ENCODE data around the gene SRRD. TPM values are rescaled to one million over a fixed set of nuclear protein-coding genes. Genes with fewer than 3 reads are reported as not detected.

Gene SRRD
- total RNA-seq, 3 donors from 2014 or later = 32.5 to 40.4 (median 40.2) TPM

DNA sequence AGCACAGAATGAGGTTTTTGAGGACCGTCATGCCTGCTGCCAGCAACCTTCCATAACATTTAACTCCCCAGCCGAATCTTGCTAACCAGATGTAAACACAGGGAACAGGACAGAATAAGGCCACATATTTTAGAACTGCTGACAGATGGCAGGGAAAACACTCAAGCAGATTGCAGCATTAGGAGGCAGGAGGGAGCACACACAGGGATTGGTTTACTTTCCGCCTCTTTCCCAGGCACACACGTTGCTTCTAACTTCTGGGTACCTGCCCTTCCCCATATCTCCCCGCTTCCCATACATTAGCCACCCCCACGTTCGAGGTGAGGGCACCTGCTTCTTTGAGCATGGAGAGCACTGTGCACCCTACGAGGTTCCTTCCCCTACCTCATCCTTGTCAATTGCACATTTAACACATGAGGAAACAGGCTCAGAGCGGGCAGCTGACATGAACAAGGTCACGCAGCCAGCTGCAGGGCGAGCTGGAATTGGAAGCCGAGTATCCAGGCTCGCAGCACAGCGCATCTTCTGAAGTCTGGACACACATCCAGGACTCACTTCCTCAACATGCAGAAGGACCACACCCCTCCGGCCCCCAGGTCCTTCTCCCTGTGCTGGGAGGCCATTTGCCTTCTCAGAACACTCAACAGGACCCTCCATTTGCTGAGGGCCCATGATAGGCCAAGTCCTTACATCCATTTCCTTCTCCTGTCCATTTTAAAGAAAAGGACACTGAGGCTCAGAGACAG is 35.9 kb upstream of the SRRD start:
- Mint-ChIP-seq H3K4me3 (no peak overlapping the region), H3K9me3 (no peaks in the 10 kb centered on the region), H3K36me3 (ENCODE audit: insufficient read depth) (peaks cover 16% of the 10 kb centered on the region), H3K4me1 (ENCODE audit: low read depth) (no peaks in the 10 kb centered on the region), H3K27me3 (ENCODE audit: low read depth) (no peaks in the 10 kb centered on the region)
- ATAC-seq = no peak
- no peak for DNase-seq

DNA sequence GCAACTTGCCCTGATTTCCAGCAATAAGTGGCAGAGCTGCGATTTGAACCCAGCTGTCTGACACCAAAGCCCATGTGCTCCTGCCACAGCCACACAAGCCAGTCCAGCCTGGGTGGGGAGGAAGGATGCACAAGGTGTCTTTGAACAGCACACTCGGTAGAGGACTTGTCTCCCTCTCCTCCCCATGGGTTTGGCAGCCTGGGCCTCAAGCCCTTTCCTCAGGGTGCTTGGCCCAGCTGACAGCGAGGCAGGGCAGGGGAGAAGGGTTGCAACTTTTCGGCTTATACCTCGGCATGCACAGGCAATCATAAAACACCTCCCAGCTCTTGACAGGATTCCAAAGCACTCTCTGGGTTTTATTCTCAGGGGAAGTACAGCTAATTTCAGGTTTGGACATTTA is 35.3 kb upstream of the SRRD start:
- ATAC-seq (no peak), DNase-seq (no peak)
- H3K27me3 Mint-ChIP-seq (ENCODE audit: low read depth) = no peaks in the 10 kb centered on the region
- no peaks in the 10 kb centered on the region for H3K4me1 Mint-ChIP-seq (ENCODE audit: low read depth)
- H3K4me3 Mint-ChIP-seq = no peak overlapping the region
- H3K9me3 Mint-ChIP-seq = no peaks in the 10 kb centered on the region
- H3K36me3 Mint-ChIP-seq (ENCODE audit: insufficient read depth) = peaks cover 16% of the 10 kb centered on the region

DNA sequence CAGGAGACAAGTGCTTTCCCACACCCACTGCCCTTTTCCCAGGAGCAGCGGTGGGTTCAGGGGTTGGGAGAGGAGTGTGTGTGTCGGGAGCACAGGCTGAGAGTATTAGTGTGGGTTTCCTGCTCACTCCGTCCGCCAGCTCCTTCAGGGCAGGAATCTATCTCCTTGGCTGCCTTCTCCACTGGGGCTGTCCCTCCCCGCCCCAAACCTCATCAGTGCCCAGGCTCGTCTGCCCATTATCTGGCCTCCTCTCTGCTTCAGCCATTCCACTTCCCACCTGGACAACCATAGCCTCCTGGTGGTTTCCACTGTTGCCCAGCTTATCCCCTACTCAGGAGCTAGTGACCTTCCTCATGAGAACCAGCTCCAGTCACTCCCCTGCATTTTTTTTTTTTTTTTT is 34.7 kb upstream of the SRRD start:
- H3K4me1 Mint-ChIP-seq (ENCODE audit: low read depth) = no peaks in the 10 kb centered on the region
- H3K27me3 Mint-ChIP-seq (ENCODE audit: low read depth) = no peaks in the 10 kb centered on the region
- peaks cover 15% of the 10 kb centered on the region for H3K36me3 Mint-ChIP-seq (ENCODE audit: insufficient read depth)
- ATAC-seq (no peak), DNase-seq (no peak)
- H3K9me3 Mint-ChIP-seq = no peaks in the 10 kb centered on the region
- no peak overlapping the region for H3K4me3 Mint-ChIP-seq

DNA sequence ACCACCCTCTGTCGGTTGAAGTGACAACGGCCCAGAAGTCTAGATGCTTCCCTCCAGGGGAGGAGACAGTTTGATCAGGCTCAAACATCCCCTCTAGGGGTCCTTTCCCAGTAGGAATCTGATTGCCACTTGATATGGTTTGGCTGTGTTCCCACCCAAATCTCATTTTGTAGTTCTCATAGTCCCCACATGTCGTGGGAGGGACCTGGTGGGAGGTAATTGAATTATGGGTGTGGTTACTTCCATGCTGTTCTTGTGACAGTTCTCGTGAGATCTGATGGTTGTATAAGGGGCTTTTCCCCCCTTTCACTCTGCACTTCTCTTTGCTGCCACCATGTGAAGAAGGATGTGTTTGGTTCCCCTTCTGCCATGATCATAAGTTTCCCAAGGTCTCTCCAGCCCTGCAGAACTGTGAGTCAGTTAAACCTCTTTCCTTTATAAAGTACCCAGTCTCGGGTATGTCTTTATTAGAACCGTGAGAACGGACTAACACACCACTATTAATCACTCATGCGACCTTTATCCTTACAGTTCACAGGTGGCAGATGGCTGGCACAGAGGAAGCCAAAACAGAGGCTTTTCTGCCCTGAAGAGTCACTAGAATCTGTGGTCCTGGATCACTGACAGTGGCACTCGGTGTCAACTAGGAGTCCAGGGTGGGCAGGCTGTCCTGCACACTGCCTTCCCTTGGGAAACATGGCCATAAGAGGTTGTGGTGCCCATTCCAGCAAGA is 33.1 kb upstream of the SRRD start:
- H3K27me3 Mint-ChIP-seq (ENCODE audit: low read depth) = no peaks in the 10 kb centered on the region
- no peak for ATAC-seq
- H3K36me3 Mint-ChIP-seq (ENCODE audit: insufficient read depth) = peaks cover 13% of the 10 kb centered on the region
- no peak for DNase-seq
- no peaks in the 10 kb centered on the region for H3K9me3 Mint-ChIP-seq
- H3K4me3 Mint-ChIP-seq = no peak overlapping the region
- H3K4me1 Mint-ChIP-seq (ENCODE audit: low read depth) = no peaks in the 10 kb centered on the region

DNA sequence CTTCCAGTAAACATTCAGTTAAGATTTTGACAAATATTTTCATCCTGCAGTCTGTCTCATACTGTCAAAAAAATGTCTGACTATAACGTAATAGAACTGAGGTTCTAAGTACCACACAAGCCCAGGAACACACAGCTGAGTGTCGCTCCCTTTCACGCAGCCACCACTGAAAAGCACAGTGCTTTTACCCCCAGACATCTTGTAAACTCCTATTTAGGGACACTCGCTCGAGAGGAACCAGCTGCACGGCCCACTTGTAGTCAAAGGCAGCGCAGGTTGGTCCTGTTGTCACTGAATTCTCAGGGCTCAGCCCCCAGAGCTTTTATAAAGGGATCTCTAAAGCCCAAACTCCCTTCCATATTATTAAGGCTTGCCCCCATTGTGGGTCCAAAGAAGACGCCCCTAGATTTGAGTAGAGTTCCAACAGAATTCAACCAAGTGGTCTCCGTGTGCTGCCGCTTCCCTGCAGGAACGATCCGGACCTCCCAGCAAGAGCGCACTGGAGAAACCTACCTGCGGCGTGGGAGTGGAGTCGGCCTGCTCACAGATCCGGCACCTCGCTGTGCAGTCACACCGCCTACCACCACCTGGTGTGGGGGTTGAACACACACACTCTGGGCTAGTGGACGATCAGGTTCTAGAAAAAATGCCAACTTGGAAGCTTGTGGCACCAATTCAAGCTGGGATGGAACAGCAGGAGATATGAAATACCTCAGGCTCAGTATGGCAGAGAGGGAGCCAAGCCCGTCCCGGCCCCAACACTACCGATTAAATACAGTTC is 31.3 kb upstream of the SRRD start:
- no peaks in the 10 kb centered on the region for H3K4me1 Mint-ChIP-seq (ENCODE audit: low read depth)
- no peak overlapping the region for H3K4me3 Mint-ChIP-seq
- no peak for ATAC-seq
- DNase-seq = no peak
- H3K36me3 Mint-ChIP-seq (ENCODE audit: insufficient read depth) = peaks cover 19% of the 10 kb centered on the region
- H3K9me3 Mint-ChIP-seq = no peaks in the 10 kb centered on the region
- H3K27me3 Mint-ChIP-seq (ENCODE audit: low read depth) = no peaks in the 10 kb centered on the region

DNA sequence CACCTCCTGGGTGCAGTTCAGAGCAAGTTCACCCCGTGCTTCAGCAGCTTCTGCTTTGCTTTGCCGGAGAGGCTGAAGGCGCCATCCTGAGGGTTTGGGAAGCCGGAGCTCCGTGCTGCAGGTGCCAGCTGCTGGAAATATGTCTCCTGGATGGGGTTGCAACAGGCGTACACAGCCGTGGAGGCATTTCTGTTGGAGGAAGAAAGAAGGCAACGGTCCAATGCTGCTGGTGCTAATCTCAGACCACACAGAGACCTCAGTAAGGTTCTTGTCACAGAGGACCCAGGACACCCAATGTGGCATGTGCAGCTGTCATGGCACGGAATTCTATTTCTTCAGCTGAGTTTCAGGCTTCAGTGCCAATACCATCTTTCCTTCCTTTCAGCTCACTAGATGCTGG is 30.5 kb upstream of the SRRD start:
- no peak overlapping the region for H3K4me3 Mint-ChIP-seq
- H3K27me3 Mint-ChIP-seq (ENCODE audit: low read depth) = no peaks in the 10 kb centered on the region
- H3K9me3 Mint-ChIP-seq = no peaks in the 10 kb centered on the region
- no peak for DNase-seq
- ATAC-seq = no peak
- no peaks in the 10 kb centered on the region for H3K4me1 Mint-ChIP-seq (ENCODE audit: low read depth)
- peaks cover 25% of the 10 kb centered on the region for H3K36me3 Mint-ChIP-seq (ENCODE audit: insufficient read depth)

DNA sequence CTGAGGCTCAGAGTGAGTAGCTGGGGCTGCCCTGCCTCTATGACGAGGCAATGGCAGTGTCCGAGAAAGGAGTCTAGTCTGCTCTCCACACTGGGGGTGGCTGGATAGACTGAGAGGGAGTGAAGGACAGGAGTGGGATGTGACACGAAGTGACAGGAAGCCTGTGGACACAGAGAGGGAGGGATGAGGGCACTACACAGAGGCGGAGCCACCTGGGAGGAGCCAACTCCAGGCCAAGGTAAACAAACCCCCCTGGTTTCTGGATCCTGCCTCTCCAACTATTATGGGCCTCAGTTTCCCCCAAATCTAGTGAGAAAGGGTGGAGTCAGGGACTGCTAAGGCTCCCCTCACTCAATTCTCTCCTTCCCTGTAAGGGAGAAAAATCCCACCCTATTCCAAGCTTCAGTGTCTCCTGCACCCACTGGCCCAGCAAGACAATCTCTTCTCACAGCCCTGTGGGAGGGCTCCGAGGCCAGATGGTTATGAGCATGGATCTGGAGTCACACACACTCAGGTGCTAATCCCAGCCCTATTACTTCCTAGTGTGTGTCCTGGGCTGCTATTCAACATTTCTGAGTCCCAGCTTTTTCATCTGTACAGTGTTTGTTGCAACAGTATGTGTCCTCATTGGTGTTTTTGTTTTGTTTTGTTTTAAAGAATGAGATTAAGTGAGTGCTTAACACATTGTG is 29.7 kb upstream of the SRRD start:
- DNase-seq = no peak
- Mint-ChIP-seq H3K9me3 (no peaks in the 10 kb centered on the region), H3K4me3 (no peak overlapping the region), H3K27me3 (ENCODE audit: low read depth) (no peaks in the 10 kb centered on the region), H3K36me3 (ENCODE audit: insufficient read depth) (peaks cover 27% of the 10 kb centered on the region), H3K4me1 (ENCODE audit: low read depth) (no peaks in the 10 kb centered on the region)
- no peak for ATAC-seq

DNA sequence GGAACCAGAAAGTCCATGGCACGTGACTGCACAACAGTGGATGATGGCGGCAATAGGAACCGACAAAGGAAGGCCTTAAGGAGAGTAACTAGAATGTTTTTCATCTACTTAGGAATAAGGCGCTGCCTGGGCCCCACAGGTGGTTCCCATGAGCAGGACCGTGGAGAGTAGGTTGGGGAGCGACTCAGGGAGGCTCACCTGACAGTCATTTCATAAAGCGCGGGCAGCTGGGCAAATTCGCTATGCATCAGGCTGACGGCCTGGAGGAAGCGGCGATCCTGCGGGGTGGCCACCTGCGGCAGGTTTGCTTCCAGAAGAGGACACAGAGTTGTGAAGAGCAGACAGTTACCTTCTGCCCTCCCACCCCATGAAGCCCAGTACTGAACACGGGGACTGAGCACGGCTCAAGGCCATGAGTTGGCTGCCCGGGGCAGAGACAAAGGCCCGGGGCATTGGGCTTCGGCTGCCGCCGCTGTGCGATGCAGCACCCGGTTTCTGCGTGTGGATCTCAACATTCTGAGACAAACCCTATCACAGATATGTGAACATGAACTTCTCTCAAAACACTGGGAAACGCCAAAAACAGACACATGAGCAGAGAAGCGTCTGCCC is 25.9 kb upstream of the SRRD start:
- Mint-ChIP-seq H3K27me3 (ENCODE audit: low read depth) (no peaks in the 10 kb centered on the region), H3K9me3 (no peaks in the 10 kb centered on the region), H3K36me3 (ENCODE audit: insufficient read depth) (peaks cover 25% of the 10 kb centered on the region), H3K4me1 (ENCODE audit: low read depth) (no peaks in the 10 kb centered on the region), H3K4me3 (no peak overlapping the region)
- no peak for ATAC-seq
- DNase-seq = no peak

DNA sequence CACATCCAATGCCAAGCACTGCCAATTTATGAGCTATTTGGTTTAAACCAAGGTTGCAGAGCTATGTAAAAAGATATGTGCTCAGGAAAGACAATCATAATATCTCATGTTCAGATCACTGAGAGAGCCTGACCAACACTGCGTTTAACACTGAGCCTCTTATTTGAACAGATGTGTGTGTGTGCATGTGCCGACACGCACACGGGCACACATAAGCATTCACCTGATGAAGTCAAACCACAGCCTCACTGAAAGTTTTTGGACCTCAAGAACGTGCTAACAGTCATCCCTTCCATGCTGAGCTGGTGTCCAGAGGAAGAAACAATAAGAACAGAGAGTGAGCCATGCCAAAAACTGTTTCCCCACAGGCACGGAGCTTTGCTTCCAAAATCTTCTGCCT is 23.5 kb upstream of the SRRD start:
- Mint-ChIP-seq H3K9me3 (no peaks in the 10 kb centered on the region), H3K27me3 (ENCODE audit: low read depth) (no peaks in the 10 kb centered on the region), H3K4me1 (ENCODE audit: low read depth) (no peaks in the 10 kb centered on the region), H3K4me3 (no peak overlapping the region), H3K36me3 (ENCODE audit: insufficient read depth) (peaks cover 38% of the 10 kb centered on the region)
- ATAC-seq (no peak), DNase-seq (no peak)

DNA sequence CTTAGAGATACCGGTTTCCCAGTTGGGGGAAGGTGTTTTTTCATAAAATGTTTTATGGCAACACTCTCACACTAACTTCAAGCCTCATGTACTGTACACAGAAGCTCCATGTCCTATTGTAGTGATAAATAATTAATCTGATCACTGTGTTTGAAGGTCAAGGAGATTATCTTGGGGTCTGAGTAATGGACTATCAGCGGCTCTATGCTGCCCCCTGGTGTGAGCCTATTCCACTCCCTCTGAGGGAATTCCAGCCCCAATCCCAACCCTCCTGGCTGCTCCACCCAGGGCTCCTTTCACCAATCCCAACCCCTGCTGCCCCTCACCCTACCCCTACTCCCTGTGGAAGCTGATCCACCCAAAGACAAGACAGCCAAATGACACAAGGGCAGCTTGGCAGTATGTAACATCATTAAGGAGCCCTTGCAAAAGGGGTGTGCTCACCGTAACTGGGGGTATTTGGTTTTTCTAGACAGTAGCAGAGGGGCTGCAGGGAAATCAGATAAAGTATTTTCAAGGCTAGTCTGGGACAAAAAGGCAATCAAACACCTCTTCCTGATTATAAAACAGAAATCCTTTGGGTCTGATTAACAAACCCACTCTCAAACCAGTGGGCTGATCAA is 22.4 kb upstream of the SRRD start:
- DNase-seq (peak; percentile 37), ATAC-seq (peak in 1 of 2 donors; percentile 48)
- Mint-ChIP-seq H3K9me3 (no peaks in the 10 kb centered on the region), H3K4me1 (ENCODE audit: low read depth) (no peaks in the 10 kb centered on the region), H3K4me3 (no peak overlapping the region), H3K27me3 (ENCODE audit: low read depth) (no peaks in the 10 kb centered on the region), H3K36me3 (ENCODE audit: insufficient read depth) (peaks cover 44% of the 10 kb centered on the region)

DNA sequence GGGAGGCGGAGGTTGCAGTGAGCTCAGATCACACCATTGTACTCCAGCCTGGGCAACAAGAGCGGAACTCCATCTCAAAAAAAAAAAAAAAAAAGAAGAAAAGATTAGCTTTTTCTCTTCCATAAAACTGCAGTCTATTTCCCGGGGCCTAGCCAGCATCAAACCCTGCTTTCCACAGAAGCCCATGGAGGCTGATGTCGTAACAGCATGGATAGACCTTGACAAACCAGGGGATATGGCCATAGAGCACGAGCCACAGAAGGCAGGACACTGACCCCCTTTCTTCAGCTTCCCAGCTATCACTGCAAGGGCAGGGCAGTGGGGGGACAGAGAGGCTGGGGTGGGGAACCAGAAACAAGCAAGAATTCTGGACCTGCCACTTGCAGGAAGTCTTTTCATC is 21.6 kb upstream of the SRRD start:
- H3K27me3 Mint-ChIP-seq (ENCODE audit: low read depth) = no peaks in the 10 kb centered on the region
- no peaks in the 10 kb centered on the region for H3K9me3 Mint-ChIP-seq
- DNase-seq (no peak), ATAC-seq (no peak)
- no peaks in the 10 kb centered on the region for H3K4me1 Mint-ChIP-seq (ENCODE audit: low read depth)
- no peak overlapping the region for H3K4me3 Mint-ChIP-seq
- H3K36me3 Mint-ChIP-seq (ENCODE audit: insufficient read depth) = peaks cover 49% of the 10 kb centered on the region

DNA sequence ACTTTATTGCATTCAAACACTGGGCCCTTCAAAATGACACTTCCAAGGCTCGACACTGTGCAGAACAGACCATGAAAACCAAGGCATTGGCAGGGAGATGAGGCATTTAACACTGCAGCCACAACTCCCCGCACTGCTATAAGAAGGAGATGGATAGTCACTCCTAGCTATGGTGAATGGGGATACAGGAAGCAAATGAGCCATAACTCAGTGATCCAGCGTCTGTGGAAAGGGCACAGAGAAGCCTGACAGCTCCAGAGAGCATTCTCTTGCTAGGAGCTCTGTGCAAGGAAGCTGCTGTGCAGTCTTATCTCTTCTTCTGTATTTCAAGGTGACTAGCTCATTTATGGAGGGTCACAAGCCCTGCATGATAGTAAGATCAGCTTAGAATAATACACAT is 21.0 kb upstream of the SRRD start:
- Mint-ChIP-seq H3K4me3 (no peak overlapping the region), H3K27me3 (ENCODE audit: low read depth) (no peaks in the 10 kb centered on the region), H3K9me3 (no peaks in the 10 kb centered on the region), H3K4me1 (ENCODE audit: low read depth) (no peaks in the 10 kb centered on the region), H3K36me3 (ENCODE audit: insufficient read depth) (peaks cover 45% of the 10 kb centered on the region)
- ATAC-seq (no peak), DNase-seq (no peak)

DNA sequence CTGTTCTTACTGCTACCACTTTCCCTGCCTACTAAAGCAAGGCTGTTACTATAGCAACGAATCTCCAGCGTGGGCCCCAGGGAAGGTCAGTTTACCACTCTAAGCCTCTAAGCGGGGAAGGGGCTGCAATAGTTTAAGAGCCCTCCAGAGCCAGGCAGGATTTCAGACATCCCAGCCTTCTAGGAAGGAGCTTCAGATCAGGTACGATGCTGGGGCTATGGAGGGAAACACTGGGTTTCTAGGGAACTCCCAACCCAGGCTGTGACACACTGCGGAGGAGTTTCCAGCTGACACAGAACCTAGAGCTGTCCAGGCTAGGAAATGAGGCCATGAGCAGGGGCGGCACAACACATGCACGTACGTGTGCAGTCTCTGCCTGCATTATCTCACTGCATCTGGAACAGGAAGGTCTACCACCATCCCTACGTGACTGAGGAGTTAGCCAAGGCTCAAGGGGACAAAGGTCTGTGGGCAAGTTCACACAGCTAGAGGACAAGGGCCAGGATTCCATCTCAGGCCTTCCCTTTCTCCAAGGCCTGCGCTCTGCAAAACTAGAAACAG is 20.5 kb upstream of the SRRD start:
- ATAC-seq (no peak), DNase-seq (no peak)
- H3K4me1 Mint-ChIP-seq (ENCODE audit: low read depth) = no peaks in the 10 kb centered on the region

More for the DNA sequence above, 20.5 kb upstream of the SRRD start:
- Mint-ChIP-seq H3K36me3 (ENCODE audit: insufficient read depth) (peaks cover 44% of the 10 kb centered on the region), H3K27me3 (ENCODE audit: low read depth) (no peaks in the 10 kb centered on the region), H3K4me3 (no peak overlapping the region), H3K9me3 (no peaks in the 10 kb centered on the region)
